ENCODE measurements around the gene EIF3K.

Gene EIF3K

DNA sequence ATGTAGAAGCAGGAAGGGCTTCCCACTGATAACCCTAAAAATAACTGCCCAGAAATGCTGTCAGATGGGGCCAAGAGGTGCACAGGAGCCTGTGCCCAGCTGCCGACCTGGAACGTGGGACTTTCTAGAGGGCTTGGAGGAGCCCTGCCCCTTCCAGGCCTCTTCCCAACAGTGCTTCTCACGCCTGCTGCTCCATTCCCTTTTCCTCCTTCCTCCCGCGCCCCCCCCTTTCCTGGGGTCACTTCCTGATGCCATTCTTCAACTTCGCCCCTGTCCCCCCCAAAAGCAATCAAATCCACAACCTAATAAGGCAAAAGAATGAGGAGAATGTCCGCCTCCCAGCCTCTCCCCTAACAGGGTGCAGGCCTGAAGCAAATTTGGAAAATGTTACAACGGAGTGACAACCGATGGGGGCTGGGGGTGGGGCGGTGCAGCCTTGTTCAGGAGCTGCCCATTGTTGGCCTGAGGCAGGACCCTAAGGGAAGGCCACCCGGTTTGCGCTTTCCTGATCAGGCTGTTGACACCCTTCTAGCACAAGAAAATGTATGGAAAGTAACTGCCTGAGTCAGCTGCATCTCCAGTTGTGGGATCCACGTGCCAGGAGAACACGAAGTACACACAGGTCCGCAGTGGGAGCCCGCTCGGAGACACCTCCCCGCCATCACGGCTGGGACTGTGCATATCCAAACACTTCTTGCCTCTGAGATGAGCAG is 47.1 kb downstream of the EIF3K start:
- peak; percentile 98 for DNase-seq (ENCODE audit: low read depth)

DNA sequence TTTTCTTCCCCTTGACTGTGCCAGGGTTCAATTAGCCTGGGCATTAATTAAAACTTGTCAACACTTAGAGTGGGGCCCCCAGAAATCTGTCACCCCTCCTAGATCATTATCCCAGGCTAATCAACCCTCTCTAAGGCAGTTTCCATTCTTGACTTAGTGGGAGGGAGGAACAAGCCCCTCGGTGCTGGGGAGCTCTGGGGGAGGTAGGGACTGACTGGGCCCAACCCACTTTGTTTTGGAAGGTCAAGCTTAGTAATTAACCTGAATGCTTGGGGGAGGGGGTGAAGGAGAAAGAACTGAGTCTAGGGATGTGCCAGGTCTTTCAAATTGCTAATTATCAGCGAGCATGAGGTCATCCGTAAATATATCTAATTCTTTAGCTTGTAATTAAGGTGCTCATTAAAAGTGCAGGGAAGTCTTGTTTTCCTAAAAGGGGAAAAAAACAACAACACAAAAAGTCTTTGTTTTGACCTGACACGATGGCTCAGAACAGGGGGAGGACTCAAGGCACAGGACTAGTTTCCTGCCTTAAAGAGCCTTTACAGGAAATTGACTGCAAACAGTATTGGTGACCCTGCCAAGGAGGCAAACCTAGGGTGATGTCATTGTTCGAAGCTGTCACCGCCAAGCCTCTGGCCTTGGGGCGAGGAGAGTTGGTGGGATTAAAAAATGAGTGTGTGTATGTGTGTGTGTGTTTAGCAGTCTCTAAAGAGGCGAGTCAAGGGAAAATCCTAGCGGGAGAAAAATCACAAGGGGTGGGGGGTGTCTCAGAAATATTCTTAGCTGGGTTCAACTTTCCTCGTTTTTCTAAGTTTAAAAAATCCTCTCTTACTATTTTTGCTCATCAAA is 47.9 kb downstream of the EIF3K start:
- no peak for DNase-seq (ENCODE audit: low read depth)

DNA sequence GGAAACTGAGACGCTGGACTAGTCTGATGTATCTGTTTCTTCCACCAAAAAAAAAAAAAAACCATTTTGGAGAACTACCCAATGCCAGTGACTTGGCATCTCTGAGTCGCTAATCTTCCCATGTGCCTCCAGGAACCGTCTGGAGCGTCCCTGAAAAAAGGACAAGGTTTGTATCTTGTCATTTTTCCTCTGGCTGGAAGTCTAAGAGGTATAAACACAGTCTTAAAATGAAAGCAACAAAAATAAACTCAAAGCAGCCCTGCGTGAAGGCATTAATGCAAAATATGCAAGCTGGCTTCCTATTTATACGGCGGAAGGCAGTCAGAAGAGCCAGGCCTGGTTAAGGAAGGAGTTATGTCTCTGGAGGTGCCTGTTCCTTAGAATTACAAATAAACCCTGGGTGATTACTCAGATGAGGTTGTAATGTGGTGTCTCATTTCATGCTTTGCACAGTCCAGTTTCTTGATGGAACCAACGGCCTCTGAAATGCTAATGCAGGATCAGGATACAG is 48.7 kb downstream of the EIF3K start:
- DNase-seq (ENCODE audit: low read depth): no peak

DNA sequence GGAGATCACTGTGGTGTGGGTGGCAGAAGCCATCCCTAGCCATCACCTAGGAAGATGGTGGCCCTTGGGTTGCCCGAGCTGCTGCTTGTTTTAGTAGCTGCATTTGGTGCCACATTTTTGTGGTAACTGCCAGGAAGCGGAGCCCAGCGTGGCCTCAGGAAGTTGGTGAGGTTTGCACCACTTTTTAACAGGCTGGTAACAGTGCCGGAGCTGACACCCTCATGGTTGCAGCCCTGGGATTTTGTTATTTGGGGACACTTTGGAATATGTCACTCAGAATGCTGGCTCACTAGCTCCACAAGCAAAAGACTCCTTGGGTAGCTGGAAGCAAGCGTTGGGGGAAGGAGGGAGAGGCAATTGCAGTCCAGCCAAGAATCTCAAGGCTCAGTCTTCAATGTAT is 50.6 kb downstream of the EIF3K start:
- no peak for DNase-seq (ENCODE audit: low read depth)

DNA sequence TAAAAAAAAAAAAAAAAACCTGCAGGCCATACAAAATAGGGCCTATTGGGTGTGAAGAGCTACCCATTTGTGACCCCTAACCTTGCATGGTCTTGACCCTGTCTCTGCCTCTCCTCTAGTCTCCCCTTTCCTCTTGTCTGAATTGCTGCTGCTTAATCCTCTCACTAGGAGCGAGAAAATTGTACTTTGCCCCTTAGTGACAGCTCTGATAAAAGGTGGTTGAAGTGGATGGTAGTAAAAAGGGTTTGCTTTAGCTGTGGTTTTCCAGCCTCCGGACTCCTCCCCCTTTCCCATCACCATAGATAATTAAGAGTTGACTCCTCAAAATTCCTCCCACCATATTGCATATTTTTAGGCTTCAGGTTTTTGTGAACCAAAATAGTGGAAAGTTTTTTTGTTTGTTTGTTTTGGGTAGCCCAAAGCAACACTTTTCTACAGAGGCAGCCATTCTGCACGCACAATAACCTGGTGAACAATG is 52.0 kb downstream of the EIF3K start:
- DNase-seq (ENCODE audit: low read depth): no peak

DNA sequence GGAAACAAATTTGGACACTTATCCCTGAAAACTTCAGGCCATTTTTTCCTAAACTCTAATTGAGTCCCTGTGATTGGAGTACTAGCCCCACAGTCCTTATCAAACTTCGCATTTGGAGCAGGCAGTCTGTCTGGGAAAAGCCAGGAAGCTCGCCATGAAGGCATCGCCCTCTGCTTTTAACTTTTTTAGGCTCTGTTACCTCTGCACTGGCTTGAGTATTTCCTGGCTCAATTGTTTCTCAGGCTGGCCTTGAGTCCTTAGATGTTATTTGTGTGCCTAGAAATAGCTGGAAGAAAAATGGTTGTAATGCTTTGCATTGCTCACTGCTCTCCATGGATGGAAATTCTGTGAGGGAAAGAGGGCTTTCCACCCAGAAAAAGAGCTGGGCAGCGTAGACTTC is 52.7 kb downstream of the EIF3K start:
- no peak for DNase-seq (ENCODE audit: low read depth)

DNA sequence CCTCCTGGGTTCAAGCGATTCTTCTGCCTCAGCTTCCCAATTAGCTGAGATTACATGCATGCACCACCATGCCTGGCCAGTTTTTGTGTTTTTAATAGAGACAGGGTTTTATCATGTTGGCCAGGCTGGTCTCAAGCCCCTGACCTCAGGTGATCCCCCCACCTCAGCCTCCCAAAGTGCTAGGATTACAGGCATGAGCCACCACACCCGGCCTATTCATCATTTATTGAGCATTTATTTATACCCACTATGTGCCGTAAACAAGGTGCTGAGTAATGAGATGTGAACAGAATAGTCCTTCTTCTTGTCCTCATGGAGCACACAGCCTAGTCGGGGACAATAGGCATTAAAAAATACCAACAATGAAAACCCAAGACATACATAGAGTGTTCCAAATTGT is 54.0 kb downstream of the EIF3K start:
- no peak for DNase-seq (ENCODE audit: low read depth)

DNA sequence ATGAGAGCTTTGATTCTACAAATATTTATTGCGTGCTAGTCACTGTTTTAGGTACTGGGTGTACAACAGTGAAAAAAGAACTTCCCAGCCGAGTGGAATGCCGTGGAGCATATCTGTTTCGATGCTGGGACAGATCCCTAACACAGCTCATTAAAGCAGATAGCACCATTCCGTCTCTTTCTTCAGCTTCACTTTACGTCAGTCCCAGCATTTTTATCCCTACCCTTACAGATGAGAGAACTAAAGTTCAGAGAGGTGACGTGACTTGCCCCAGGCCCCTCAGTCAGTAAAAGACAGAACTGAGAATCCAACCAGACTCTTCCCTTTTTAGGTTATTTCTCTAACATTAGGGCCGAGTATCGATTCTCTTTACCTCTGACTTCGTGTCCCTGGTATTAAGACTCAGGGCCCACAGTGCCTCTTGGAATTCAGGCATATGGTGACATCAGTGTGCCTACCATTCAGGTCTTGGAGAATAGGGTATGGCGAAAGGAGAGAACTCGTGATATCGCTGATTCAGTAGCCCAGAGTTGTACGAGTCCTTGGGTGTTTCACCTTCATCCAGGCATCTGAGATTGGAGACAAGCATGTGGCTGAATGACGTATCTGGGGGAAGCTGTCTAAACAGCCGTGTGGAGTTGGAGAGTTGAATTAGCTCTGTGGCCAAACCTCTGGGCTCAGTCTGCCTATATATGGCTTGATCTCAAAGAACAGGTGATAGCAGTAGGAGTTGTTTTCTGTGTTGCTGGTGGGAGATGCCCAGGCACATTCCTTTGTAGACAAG is 55.6 kb downstream of the EIF3K start:
- DNase-seq (ENCODE audit: low read depth): no peak

DNA sequence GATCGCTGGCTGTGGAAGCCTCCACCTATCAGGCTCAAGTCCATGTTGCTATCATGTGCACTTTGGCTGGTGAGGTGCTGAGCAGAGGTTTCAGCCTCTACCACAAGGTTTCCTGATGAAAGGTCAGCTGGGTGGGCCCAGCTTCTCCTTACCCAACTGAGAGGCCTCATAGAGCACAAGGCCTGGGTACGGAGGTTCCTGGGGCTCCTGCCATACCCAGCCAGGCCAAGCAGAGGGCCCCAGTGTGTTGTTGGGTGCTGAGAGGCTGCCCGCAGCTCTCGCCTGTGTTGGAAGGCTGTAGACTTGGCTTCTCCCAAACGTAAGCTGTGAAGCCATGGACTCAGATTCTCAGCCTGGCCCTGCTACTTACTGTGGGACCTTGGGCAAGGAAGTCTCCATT is 56.6 kb downstream of the EIF3K start:
- DNase-seq (ENCODE audit: low read depth): no peak

DNA sequence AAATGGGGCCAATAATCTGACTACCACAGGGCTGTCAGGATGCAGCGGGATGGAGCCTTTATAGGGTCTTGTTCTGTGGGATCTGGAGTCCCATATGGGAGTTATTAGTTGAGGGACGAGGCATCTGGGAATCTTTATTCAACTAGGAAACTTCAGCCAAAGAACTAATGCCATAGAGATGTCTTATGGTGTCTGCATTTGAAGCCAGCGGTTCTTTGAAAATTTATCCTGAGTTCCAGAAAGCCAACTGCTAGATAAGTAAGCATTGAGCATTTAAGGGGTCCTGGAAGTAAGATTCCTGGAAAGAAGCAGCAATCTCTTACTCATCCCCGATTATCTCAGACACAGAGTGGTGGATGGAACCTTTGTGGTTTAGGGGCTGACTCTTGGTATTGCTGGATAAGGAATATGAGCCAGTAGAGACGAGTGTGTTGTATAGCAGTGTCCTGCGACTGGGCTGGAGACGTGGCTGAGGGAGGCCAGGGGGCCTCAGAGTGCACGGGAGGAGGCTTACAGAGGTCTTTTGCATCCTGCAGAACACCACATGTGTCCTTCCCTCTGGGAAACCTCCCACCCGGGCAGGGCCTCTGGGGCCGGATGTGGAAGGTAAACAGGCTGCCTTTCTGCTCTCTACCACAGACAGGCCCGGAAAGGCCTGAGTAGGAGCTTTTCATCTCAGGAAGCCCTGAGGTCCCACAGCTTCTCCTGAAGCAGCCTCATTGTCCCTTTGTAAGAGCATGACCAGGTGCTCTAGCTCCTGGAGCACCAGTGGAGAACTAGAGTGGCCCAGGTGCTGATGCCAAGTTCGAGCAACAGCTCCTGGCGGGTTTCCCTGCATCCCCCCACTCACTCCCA is 57.3 kb downstream of the EIF3K start:
- no peak for DNase-seq (ENCODE audit: low read depth)

DNA sequence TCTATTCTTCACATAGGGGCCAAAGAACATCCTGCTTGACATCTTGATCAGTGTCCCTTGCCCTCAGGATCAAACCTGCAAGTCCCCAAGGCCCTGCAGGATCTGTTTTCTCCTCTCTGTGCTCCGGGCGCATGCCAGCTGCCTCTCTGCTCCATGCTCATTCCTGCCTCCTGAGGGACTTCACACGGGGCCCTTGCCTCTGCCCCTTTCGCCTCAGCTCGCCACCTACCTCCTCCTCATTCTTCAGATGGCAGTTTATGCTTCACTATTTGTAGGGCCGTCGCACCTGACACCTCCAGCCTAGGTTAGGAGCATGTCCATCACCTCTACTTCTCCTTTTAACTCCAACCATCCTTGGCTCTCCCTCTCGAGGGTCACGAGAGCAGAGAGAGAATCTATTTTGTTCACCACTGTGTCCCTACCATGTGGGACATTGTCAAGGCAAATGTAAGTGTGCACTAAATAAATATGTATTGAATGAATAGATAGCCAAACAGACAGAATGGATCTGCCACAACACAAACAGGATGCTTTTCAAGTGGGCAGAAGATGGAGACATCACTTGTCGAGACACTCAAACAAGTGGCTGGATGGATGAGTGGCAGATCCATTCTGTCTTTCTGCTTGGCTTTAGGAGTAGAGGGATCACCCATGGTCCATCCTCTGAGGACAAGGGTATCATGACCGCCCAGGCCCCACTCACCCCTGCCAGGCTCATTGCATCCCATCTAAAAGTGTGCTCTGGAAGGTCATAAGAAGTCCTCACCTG is 58.1 kb downstream of the EIF3K start:
- no peak for DNase-seq (ENCODE audit: low read depth)

DNA sequence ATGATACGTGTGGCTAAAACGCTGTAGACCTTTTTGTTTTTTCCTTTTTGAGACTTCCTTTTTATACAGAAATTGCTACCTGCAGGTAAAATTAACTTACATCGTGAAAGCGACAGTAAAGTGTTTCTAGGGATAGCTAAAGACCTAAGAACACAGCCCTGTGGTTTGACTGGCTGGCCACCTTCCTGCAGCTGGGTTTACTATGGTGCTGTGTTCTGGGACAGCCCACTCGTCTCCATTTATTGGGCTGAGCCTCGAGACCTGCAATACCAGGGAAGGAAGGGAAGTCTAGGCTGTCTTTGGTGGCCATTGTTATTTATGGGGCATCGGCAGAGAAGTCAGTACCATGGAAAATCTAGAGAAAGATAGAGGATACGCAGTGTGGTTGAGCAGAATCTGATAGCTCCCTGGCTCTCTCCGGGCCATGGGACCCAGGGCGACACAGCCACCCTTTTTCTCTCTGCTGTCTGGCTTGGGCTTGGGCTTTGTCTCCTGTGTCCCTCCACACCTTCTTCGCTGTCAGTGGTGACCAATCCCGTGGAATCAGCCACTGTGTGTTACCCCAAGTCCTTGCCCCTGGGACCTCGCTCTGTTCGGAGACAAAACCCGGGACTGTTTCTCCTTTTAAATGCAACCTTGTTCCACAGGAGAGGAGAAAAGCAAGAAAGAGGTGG is 59.4 kb downstream of the EIF3K start:
- DNase-seq (ENCODE audit: low read depth): no peak

DNA sequence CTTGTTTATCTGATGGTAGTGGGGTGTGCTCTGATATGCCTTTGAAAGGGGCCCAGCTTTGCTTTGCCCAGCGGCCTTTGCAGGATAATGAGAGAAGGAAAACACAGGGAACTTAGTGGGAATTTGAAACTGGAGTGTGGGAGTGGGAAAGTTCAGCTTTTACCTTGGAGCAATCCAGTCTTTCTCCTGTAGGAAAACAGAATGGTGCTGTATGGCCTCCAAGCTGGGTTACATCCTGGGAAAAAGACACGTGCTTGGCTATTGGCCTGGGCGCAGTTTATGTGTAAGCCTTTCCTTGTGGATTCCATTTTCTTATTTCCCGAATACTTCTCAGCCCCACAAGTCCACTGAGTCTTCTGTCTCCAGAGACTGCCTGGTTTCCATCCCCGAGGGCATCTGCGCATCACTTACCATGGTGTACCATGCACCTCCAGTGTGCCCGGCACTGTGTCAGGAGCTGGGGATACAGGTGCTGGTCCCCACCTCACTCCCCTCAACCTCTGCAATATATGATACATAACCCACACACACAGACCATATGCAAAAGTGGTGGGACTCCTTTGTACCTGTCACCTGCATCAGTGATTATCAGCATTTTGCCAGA is 60.0 kb downstream of the EIF3K start:
- no peak for DNase-seq (ENCODE audit: low read depth)

DNA sequence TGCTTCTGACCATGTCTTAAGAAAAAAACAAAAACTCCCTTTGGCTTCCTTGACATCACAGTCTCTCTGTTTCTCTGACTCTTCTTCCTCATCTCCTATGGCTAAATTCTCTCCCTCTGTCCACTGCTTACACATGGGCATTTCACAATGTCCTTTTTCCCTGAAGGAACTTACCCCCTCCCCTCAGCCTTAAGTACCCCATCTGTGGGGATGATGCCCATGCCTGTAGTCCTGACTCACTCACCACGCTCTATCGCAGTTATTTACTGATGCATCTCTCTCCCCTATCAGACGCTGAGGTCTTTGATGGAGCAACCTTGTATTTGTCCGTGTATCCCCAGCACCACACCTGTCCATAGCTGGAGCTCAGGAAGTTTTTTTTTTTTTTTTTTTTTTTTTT is 60.9 kb downstream of the EIF3K start:
- DNase-seq (ENCODE audit: low read depth): no peak

DNA sequence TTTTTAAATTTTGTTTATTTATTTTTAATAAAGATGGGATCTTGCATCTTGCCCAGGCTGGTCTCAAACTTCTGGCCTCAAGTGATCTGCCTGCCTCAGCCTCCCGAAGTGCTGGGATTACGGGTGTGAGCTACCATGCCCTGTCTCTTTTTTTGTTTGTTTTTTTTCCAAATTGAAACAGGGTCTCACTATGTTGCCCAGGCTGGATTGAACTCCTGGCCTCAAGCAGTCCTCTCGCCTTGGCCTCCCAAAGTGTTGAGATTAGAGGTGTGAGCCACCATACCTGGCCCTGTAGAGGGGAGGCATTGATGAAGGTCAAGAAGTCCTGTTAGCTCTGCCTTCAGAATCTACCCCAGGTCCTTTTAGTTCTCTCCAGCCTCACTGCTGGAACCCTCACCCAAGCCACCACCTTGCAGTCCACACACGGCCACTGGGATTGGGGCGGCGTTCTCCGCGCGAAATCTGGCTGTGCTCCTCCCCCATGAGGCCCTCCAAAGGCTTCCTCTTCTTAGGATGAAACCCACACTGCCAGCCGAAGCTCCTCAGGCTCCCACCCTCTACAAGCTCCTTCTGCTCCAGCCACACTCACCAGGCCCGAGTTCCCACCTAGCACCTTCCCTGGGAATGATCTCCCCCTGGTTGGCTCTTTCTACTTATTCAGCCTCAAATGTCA is 63.3 kb downstream of the EIF3K start:
- no peak for DNase-seq (ENCODE audit: low read depth)

DNA sequence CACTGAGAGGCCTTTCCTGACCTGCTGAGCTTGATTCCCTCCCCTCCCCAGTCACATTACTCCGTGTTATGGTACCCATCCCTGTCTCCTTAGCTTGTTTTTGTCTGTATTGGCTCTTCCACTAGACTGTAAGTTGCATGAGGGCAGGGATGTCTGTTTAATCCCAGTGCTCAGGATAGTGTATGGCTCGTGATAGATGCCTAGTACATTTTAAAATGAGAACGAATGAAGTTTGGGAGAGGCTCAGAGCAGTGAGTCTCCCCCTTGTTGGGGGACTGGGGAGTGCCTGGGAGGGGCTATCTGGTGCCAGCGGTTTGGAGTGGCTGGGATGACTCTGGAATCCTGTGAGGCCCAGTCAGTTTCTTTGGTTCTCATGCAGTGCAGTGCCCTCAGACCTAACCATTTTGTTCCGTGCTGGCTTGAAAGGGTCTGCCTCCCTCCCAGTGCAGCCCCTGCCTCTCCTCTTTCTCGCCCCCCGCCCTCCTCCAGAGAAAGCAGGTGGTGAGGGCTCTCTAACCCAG is 63.9 kb downstream of the EIF3K start:
- DNase-seq (ENCODE audit: low read depth): no peak

DNA sequence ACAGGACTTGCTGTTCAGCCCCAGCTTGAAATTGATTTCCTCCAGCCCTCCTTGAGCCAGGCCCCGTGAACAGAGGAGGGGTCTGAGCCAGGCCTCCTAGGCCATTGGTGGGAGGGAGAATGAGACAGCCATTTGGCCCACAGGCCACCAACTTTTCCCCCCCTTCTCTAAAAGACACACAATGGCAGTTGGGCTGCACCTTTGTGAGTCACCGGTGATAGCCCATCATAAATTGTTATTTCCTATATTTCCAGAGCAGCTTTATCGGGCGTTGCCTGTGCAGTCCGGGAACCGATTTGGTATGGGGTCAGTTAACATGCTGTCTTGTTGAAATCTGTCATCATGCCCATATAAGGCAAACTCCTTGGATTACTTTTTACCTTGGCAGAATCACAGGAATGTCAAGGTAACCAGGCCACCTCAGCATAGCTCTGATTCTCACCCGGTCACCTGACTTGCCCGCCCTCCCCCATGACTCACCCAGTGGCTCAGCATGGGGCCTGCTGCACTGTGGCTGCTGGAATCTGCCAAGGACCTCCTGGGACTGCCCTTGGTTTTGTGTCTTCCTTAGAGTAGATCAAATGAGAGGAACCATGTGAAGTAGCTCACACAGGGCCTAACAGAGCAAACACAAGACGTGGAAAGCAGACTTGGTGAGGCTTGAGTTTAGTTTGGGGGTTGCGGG is 64.5 kb downstream of the EIF3K start:
- peak; percentile 98 for DNase-seq (ENCODE audit: low read depth)
